Activated T-cell treated with anti-CD3 and anti-CD28 coated beads for 4 hours (primary cell): ENCODE data around the gene LRRC45.

Experiments used
- DNase-seq: peaks from one replicate; pipeline ENCODE4 v3.0.0-alpha.2; 2020

LRRC45 gene

GRCh38 chr17:82020572-82021106 is 2.5 kb upstream of the LRRC45 start:
- DNase-seq: no peak

- DNase-seq: peak; percentile 47
Measured at GRCh38 chr17:82021107-82021899, 1.8 kb upstream of the LRRC45 start.

GRCh38 chr17:82021900-82022309 is 1.2 kb upstream of the LRRC45 start:
- DNase-seq: no peak

- DNase-seq: no peak
Measured at GRCh38 chr17:82022310-82022980, 660 bp upstream of the LRRC45 start, which contains the start of gene CENPX. TSS of gene CENPX (minus strand) at chr17:82022878. CDS start at chr17:82022861, 17 bp downstream.

- DNase-seq: no peak
Measured at GRCh38 chr17:82023447-82024241, 539 bp downstream of the LRRC45 start.

- DNase-seq: no peak
Measured at GRCh38 chr17:82024859-82025258, 1.8 kb downstream of the LRRC45 start.

- DNase-seq: no peak
Measured at GRCh38 chr17:82025401-82026107, 2.4 kb downstream of the LRRC45 start.

- DNase-seq: no peak
Measured at GRCh38 chr17:82028246-82028645, 5.1 kb downstream of the LRRC45 start.

- DNase-seq: no peak
Measured at GRCh38 chr17:82028966-82029365, 5.9 kb downstream of the LRRC45 start.

GRCh38 chr17:82029391-82029790 is 6.3 kb downstream of the LRRC45 start:
- no peak for DNase-seq

- DNase-seq: no peak
Measured at GRCh38 chr17:82029990-82030469, 6.9 kb downstream of the LRRC45 start.

- DNase-seq: peak; percentile 75
Measured at GRCh38 chr17:82030470-82031302, 7.6 kb downstream of the LRRC45 start.

GRCh38 chr17:82031303-82031884 is 8.3 kb downstream of the LRRC45 start, which contains the start of gene RAC3:
TSS of gene RAC3 (plus strand) at chr17:82031678. CDS start at chr17:82031762, 84 bp downstream.
- no peak for DNase-seq

- no peak for DNase-seq
Measured at GRCh38 chr17:82031885-82032627, 9.0 kb downstream of the LRRC45 start.

- no peak for DNase-seq
Measured at GRCh38 chr17:82033359-82034085, 10.4 kb downstream of the LRRC45 start.

- DNase-seq: no peak
Measured at GRCh38 chr17:82034371-82035011, 11.4 kb downstream of the LRRC45 start.

GRCh38 chr17:82035488-82035887 is 12.4 kb downstream of the LRRC45 start:
- no peak for DNase-seq

- DNase-seq: no peak
Measured at GRCh38 chr17:82035956-82036633, 13.0 kb downstream of the LRRC45 start.
